CD4-positive, alpha-beta T cell treated with Interleukin-1 beta for 1 hour (primary cell): Measurements from ENCODE around the gene DIO3.
"Not testable (repeated sequence)": the region's sequence is repeated elsewhere in the genome, so short reads cannot be mapped to it uniquely, and the experiment has no call there.

ENCODE experiments used
- DNase-seq, 2 donors: peaks; one replicate each; pipeline ENCODE4 v3.0.0-alpha.2; 2020 to 2022

The DIO3 gene

GRCh38 chr14:101559624-101560533 is 1.4 kb upstream of the DIO3 start:
- no peak for DNase-seq

GRCh38 chr14:101560534-101561113 is 671 bp upstream of the DIO3 start:
- no peak for DNase-seq

- DNase-seq, result no peak
Measured at GRCh38 chr14:101561897-101562490, 699 bp downstream of the DIO3 start.

- DNase-seq, result peak in 1 of 2 donors; percentile 6
Measured at GRCh38 chr14:101562659-101563351, 1.5 kb downstream of the DIO3 start.

- no peak for DNase-seq
Measured at GRCh38 chr14:101563352-101563653, 2.0 kb downstream of the DIO3 start.

GRCh38 chr14:101563654-101564443 is 2.6 kb downstream of the DIO3 start:
- DNase-seq, result no peak

GRCh38 chr14:101564444-101564776 is 3.1 kb downstream of the DIO3 start:
- no peak for DNase-seq

GRCh38 chr14:101564819-101565698 is 3.8 kb downstream of the DIO3 start:
- no peak for DNase-seq

GRCh38 chr14:101567252-101567651 is 6.0 kb downstream of the DIO3 start:
- DNase-seq, result no peak

GRCh38 chr14:101571004-101571403 is 9.7 kb downstream of the DIO3 start:
- DNase-seq, result no peak

GRCh38 chr14:101572526-101572925 is 11.2 kb downstream of the DIO3 start:
- DNase-seq, result not testable (repeated sequence)

- no peak for DNase-seq
Measured at GRCh38 chr14:101573289-101573688, 12.0 kb downstream of the DIO3 start.

- no peak for DNase-seq
Measured at GRCh38 chr14:101575581-101575980, 14.3 kb downstream of the DIO3 start.

GRCh38 chr14:101577221-101577909 is 16.1 kb downstream of the DIO3 start:
- DNase-seq, result no peak

- DNase-seq, result no peak
Measured at GRCh38 chr14:101578489-101578888, 17.2 kb downstream of the DIO3 start.

GRCh38 chr14:101579372-101580080 is 18.2 kb downstream of the DIO3 start:
- no peak for DNase-seq

GRCh38 chr14:101581806-101582205 is 20.5 kb downstream of the DIO3 start:
- DNase-seq, result no peak

GRCh38 chr14:101582294-101582693 is 21.0 kb downstream of the DIO3 start:
- DNase-seq, result no peak

- DNase-seq, result no peak
Measured at GRCh38 chr14:101583006-101583714, 21.9 kb downstream of the DIO3 start.

- no peak for DNase-seq
Measured at GRCh38 chr14:101583715-101584054, 22.4 kb downstream of the DIO3 start.
